Fibroblast of pulmonary artery (primary cell): Measurements from ENCODE around the gene GZMB.

ENCODE experiments used
- DNase-seq: peaks from one replicate; pipeline ENCODE4 v3.0.0-alpha.2; 2010; ENCODE audit warnings: low read depth
- H3K4me3 ChIP-seq: replicated peaks from 2 replicates; pipeline ENCODE4 v1.5.1; 2011; ENCODE audit warnings: low read depth, mild to moderate bottlenecking, control low read depth, low read length, moderate library complexity
- TF ChIP-seq, protein P1 (sequence below): IDR thresholded peaks from 2 replicates; pipeline ENCODE4 v1.5.1; 2011; ENCODE audit warnings: mild to moderate bottlenecking, control low read depth, low read length, inconsistent platforms; ENCODE audit errors: missing control alignments

The GZMB gene

DNA sequence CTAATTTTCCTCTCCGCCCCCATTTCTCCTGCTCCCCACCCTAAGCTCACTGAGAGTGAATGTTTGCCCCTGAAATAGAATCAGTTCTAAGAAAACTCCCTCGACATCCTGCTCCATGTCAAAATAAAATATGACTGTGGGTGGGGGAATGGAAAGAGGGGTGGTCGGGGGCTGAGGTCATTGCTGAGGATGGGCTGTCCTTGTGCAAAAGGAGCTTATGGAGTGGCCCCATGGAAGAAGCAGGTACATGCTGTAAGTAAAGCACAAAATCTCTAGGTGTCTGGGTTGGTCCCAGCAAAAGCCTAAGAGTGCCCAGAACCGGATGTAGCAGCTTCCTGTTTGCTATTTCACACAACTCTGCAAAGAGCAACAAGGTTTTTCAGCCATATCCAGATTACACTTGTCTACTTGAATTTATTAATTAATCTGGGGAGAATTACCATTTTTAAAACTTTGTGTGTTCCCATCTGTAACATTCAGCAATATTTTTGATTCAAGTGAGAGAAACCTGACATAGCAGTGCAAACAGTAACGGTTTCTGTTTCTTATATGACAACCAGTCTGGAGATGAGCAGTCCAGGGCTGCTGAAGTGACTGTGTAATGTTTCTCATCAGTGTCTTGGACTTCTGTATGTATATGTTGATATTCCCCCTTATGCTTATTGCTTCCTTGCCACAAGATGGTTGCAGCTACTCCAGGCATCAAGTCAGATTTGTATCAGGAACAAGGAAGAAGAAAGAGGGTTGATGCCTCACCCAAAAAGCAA, 40.4 kb upstream of the GZMB start:
- DNase-seq, result no peak
- H3K4me3 ChIP-seq, result no peak overlapping the region

DNA sequence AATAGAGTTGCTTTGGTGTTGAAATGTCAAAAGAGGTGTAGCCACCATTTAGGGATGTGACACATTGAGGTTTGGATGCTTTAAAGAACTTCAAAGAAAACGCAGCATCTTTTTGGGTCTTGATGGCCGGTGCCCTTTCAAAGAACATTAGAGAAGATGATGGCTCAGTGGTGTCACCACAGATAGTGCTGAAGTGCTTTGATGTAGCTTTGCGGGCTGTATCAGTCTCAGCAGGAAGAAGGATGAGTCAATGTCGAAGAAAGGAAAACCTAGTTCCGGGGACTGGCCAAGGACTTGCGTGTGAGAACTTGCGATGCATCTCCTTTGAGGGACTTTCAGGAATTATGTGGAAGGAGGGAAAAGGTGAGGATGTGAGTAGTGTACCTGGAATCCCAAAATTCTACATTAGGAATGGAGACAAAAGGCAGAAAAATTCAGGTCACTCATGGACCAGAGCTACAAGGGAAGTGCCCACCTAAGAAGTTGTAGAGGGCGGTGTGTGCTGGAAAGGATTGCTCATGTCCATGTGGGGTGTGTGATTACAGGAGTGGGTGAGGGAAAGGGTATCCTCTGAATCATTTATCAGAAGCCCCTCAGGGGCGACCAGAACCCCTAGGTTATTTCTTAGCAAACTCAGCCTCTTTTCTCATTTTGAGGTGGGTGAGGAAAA, 39.7 kb upstream of the GZMB start:
- TF ChIP-seq, protein P1, sequence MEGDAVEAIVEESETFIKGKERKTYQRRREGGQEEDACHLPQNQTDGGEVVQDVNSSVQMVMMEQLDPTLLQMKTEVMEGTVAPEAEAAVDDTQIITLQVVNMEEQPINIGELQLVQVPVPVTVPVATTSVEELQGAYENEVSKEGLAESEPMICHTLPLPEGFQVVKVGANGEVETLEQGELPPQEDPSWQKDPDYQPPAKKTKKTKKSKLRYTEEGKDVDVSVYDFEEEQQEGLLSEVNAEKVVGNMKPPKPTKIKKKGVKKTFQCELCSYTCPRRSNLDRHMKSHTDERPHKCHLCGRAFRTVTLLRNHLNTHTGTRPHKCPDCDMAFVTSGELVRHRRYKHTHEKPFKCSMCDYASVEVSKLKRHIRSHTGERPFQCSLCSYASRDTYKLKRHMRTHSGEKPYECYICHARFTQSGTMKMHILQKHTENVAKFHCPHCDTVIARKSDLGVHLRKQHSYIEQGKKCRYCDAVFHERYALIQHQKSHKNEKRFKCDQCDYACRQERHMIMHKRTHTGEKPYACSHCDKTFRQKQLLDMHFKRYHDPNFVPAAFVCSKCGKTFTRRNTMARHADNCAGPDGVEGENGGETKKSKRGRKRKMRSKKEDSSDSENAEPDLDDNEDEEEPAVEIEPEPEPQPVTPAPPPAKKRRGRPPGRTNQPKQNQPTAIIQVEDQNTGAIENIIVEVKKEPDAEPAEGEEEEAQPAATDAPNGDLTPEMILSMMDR, result no peak
- H3K4me3 ChIP-seq, result no peak overlapping the region
- DNase-seq, result no peak

More for the DNA sequence above, 40.4 kb upstream of the GZMB start:
- TF ChIP-seq, protein P1, result no peak

DNA sequence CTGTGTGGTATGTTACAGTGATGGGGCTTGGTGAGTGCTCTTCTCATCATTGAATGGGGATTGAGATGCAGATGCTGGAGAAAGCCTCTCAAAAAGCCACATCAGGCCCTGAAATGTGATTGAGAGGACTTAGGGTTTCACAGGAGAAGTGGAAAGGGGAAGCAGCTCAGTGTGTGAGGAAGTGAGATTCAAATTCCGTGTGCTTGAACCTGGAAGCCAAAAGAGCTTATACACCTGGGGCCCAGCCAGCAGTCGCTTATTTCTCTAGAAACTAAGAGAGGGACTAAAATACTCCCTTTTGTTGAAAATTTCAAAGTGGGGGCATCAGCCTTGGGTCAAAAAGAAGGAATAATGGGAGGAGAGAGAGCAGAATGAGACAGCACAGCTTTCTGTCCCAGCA, 39.1 kb upstream of the GZMB start:
- H3K4me3 ChIP-seq, result no peak overlapping the region
- no peak for DNase-seq
- TF ChIP-seq, protein P1, result no peak

DNA sequence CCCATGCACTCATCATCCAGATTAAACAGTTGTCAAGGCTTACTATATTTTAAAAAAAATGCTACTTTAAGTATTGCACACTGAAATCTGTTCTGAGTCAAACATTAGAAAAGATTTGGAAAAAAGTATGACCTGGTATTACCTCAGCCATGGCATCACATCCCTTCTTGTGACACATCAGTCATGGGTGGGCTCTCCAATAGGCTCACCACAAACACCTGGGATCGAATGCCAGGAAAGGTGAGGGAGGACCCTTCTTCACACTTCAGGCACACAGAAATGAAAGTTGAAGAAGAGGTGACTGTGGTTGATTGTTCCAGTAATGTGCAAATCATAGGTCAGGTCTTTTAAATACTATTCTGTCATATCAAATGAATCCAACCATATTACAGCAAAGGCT, 36.6 kb upstream of the GZMB start:
- H3K4me3 ChIP-seq, result no peak overlapping the region
- DNase-seq, result no peak
- TF ChIP-seq, protein P1, result no peak

DNA sequence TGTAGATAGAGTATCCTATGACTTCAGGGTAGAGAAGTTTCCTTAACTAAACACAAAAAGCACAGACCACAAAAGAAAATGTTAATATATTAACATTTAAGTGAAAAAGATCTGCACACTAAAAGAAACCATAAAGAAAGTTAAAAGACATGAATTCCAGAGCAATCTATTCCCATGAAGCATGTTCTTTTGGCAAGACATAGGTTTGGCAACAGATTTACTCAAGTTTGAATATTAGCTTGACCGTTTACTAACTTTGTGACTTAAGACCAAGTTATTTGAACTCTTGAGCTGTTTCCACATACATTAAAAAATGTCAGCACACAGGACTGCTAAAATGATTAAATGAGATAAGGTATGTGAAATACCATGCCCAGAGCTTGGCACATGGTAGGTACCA, 35.7 kb upstream of the GZMB start:
- DNase-seq, result no peak
- no peak overlapping the region for H3K4me3 ChIP-seq
- TF ChIP-seq, protein P1, result no peak

DNA sequence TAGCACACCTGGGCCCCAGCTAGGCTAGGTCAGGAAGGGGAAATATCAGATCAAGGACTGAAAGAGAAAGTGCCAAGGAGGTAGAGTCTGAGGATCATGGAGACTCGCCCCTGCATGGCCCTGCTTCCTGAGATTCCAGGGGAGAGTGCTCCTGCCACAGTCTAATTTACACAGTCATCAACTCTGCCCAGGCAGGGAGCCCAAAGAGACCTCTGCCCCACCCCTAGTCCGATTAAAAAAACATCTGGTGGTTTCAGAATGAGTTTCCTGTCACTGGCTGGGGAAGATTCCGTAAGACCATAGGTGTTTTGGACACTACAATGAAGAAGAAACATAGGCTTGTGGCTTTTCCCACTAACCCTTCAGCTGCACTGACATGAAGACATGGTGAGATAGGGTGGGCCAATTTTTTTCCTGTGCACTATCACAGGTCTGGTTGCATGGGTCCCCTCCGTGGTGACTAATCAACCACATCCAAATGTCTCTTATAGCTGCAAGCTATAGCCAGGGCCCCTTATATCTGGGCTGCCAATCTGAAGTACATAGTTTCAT, 31.5 kb upstream of the GZMB start:
- DNase-seq, result no peak
- H3K4me3 ChIP-seq, result no peak overlapping the region
- TF ChIP-seq, protein P1, result no peak
